Measurements from ENCODE around the gene DPP7. TPM values are rescaled to one million over a fixed set of nuclear protein-coding genes. Genes with fewer than 3 reads are reported as not detected.

The DPP7 gene
- total RNA-seq, 1 donor from 2014 or later = 86.7 TPM

- TF ChIP-seq CTCF (conservative IDR thresholded peaks at IDR 0.05) = no peak
- DNase-seq (ENCODE audit: extremely low spot score, unreplicated experiment) = no peak
- H3K27ac Mint-ChIP-seq = no peak overlapping the region
- H3K9me3 Mint-ChIP-seq = no peaks in the 10 kb centered on the region
- no peak overlapping the region for H3K4me3 Mint-ChIP-seq
- H3K36me3 Mint-ChIP-seq = no peaks in the 10 kb centered on the region
- H3K4me1 Mint-ChIP-seq (ENCODE audit: unreplicated experiment) = no peaks in the 10 kb centered on the region
- H3K27me3 Mint-ChIP-seq = peaks cover 77% of the 10 kb centered on the region
These were observed 25.8 kb upstream of the DPP7 start for GRCh38 chr9:137140151-137141012.

GRCh38 chr9:137139468-137140150 is 25.1 kb upstream of the DPP7 start:
- TF ChIP-seq CTCF (conservative IDR thresholded peaks at IDR 0.05) = no peak
- Mint-ChIP-seq H3K4me3 (peak overlapping the region; percentile 49), H3K27me3 (peaks cover 85% of the 10 kb centered on the region), H3K36me3 (no peaks in the 10 kb centered on the region), H3K27ac (no peak overlapping the region), H3K4me1 (ENCODE audit: unreplicated experiment) (no peaks in the 10 kb centered on the region), H3K9me3 (no peaks in the 10 kb centered on the region)
- DNase-seq (ENCODE audit: extremely low spot score, unreplicated experiment) = no peak

GRCh38 chr9:137138722-137139467 is 24.4 kb upstream of the DPP7 start, which contains the start of gene GRIN1:
Gene GRIN1, plus strand, starts transcription at chr9:137139154. Its CDS starts 333 bp downstream, at chr9:137139487.
- Mint-ChIP-seq H3K27me3 (peaks cover 86% of the 10 kb centered on the region), H3K4me3 (peak within 1 kb of the TSS; percentile 49)
- DNase-seq (ENCODE audit: extremely low spot score, unreplicated experiment) = no peak

GRCh38 chr9:137138058-137138721 is 23.7 kb upstream of the DPP7 start:
- no peak for TF ChIP-seq CTCF (conservative IDR thresholded peaks at IDR 0.05)
- H3K36me3 Mint-ChIP-seq = no peaks in the 10 kb centered on the region
- H3K4me1 Mint-ChIP-seq (ENCODE audit: unreplicated experiment) = no peaks in the 10 kb centered on the region
- no peak overlapping the region for H3K4me3 Mint-ChIP-seq
- H3K9me3 Mint-ChIP-seq = no peaks in the 10 kb centered on the region
- no peak overlapping the region for H3K27ac Mint-ChIP-seq
- H3K27me3 Mint-ChIP-seq = peaks cover 81% of the 10 kb centered on the region
- DNase-seq (ENCODE audit: extremely low spot score, unreplicated experiment) = no peak

More at GRCh38 chr9:137138722-137139467, 24.4 kb upstream of the DPP7 start, which contains the start of gene GRIN1:
- Mint-ChIP-seq H3K27ac (no peak within 1 kb of the TSS), H3K36me3 (no peaks in the 10 kb centered on the region), H3K4me1 (ENCODE audit: unreplicated experiment) (no peaks in the 10 kb centered on the region), H3K9me3 (no peaks in the 10 kb centered on the region)
- no peak for TF ChIP-seq CTCF (conservative IDR thresholded peaks at IDR 0.05)
